GM21786 (cell line): ENCODE results near the gene POFUT2.

Experiments used
- ATAC-seq: cut with Tn5 transposase; IDR thresholded peaks from one replicate; pipeline ENCODE4 v1.9.1; 2021; ENCODE audit not compliant: unreplicated experiment

Gene POFUT2

DNA sequence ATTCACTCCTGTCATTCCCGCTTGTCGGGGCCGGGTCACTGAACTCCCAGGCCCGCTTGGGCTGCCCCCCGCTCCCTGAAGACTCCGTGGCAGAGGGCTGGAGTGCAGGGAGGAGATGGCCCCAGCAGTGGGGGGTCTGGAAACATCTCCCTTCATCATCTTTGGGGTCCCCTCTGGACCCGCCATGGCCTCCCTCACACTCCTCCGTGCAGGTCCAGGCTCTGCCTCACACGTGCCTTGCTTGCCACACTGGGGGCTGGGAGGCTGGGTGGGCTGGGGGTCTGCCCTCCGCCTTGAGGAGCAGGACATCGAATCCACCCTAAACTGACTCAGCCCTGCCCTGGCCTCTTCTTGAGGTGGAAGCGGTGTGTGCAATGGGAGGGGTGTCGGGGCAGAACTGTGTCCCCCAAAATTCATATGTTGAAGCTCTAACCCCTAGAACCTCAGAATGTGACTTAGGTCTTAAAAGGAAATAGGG is 35.2 kb downstream of the POFUT2 start:
- no peak for ATAC-seq

DNA sequence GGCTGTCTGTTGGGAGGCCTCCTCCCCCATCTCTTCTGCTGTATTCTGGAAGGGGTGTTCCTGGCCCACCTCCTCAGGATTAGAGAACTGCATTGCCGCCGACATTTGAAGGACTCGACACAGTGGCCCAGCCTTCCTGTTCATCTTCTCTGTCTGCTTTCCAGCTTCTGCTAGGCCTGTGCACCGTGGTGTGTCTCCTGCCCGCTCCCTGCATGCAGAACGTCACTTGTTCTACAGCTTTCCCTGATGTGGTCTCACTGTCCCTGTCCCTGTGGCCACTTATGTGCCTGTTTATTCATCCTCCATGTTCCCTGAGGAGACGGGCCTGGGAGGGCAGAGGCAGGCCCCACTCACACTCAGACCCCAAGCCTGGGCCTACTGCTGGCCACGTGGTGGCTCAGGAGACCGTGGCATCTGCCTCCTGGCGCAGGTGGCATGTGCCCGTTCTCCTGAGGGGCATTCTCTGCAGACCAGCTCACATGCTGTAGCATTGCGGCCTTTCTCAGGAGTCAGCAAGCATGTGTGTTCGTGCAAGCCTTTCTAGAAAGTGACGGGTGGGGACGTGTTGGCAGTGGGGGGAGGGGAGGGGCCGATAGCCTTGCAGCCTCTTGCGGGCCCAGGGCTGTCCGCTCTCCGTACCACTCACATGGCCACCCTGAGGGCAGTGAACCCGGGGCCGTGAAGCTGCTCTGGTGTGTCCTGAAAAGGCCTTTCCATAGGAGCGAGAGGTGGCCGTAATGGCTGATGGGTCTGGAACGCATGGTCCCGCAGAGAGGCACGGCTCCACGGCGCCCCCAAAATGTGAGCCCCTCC is 35.9 kb downstream of the POFUT2 start:
- ATAC-seq, result no peak

DNA sequence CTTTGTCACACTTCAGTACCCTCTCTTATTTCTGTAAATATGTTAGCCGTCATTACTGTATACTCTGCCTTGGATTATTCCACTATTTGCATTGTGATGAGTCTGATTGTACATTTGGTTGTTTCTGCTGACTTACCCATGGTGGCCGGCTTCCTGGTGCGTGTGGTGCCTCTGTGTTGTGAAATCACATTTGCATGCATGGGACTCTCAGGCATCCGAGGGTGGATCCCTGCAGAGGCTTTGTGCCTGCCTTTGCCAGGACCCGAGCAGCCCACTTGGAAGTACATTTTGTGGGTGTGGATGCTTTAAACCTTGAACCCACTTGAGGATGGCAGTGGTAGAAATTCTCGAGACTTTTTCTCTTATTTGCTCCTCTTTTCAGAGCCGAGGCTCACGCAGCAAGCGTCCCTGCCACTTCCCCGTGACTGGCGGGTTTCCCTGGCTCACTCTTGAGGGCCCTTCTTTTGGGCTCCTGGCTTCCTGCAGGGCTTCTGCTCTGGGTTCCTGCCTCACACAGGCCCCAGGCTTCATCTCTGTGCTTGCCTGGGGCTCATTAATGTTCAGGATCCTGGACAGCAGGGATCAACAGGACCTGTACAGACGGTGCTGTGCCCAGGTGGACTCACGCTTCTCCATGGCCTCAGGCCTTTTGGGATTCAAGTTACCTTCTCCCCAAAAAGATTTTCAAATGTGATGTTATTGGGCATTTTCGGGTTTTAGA is 36.6 kb downstream of the POFUT2 start:
- no peak for ATAC-seq

DNA sequence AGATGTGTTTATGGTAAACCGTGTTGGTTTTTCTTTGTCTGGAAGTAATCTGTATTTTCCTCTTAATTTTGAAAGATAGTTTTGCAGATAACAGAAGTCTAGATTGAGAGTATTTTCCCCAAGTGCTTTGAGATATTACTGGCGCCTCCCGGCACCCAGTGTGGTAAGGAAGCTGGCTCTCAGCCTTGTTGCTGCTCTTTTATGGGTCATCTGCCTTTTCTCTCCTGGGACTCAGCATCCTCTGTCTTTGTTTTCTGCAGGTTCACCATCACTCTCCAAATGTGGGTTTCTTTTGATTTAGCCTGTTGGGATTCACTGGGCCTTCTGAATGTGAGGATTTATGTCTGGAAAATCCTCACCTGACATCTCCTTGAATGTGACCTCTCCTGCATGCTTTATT is 37.4 kb downstream of the POFUT2 start:
- no peak for ATAC-seq

DNA sequence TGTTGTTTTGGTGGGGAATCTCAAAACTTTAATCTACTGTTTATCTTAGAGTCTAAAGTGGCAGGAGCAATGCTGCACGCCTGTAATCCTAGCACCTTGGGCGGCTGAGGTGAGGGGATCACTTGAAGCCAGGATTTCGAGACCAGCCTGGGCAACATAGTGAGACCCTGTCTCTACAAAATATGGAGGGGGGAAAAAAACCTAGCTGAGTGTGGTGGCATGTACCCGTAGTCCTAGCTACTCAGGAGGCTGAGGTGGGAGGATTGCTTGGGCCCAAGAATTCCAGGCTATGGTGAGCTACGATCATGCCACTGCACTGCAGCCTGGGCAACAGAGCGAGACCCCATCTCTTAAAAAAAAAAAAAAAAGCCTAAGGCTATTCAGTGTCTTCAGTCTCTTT is 38.1 kb downstream of the POFUT2 start:
- no peak for ATAC-seq

DNA sequence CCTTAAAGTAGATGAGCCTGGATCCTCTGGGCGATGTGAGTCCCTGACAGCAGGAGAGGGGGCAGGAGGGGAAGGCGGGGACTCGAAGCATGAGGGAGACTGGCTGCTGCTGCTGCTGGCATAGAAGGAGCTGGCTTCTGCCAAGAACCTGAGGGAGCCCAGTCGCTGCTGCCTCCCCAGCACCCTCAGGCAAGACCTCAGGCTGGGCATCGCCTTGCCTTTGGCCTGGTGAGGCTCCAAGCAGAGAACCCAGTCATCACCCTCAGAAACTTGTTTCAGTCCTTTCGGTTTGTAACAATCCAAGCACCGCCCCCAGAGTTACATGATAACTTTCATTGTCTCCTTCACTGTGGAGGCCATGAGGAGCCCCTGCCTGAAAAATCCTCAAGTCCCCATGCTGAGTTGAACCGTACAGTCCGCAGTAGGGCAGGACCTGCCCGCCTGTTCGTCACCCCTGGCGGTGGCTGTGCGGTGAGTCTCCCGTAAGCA is 38.8 kb downstream of the POFUT2 start:
- no peak for ATAC-seq

DNA sequence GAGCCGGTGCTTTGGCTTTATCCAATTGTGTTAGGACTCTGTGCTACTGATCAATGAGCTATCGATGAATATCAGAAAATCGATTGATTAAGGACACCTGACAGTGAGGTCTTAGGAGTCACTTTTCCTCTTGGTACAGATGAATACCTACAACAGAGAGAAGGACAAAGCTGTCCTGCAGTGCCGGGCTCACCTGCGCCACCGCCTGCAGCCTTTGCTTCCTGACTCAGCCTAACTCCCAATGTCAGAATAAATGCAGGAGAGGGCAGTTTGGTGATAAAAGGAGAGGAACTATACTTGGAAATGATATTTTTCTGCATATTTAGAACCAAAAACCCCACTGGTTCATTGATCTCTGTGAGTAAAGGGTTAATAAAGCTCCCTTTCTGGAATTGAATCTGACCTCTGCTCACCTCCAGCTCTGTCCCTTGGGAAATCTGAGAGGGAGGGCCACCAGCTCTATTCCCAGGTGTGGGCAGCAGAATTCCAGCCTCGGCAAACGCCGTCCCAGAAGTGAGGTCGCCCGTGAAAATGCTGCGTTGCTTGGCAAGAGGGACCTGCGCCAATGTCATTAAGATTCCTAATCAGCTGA is 39.3 kb downstream of the POFUT2 start:
- no peak for ATAC-seq

DNA sequence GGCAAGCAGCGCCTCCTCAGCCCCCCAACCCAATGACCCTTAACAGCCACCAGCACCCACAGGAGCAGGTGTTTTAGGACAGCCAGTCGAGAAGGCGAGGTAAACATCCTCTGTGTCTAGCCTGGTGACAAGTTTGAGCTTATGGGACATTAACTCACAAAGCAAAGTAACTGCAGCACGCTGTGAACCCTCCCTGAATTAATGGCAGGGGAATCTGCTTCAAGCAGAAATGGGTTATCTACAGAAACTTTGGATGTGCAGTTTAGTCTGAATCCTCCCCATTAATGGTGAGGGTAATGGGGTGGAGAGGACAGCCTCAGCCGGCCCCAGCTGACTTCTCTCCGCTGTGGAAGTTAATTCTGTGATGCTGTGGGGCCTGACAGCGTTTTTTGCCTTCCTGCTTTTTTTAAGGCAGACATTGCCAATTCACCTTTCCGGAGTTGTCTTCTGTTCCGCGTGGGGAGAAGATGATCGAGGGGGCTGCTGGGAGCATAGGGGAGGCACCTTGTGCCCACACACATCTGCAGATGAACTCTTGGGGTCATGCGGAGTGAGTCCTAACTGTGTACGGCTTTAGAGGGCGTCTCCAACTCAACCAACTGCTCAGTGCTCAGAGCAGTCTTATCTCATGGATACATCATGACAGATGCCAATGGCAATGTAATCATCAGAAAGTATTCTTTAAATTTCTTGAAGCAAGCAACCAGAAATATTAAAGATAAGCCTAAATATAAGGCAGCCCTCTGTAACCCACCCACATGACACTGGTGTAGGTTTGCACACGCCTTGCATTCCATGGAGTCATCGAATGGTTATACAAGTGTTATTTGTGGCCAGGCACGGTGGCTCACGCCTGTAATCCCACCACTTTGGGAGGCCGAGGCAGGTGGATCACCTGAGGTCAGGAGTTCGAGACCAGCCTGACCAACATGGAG is 41.0 kb downstream of the POFUT2 start:
- no peak for ATAC-seq

DNA sequence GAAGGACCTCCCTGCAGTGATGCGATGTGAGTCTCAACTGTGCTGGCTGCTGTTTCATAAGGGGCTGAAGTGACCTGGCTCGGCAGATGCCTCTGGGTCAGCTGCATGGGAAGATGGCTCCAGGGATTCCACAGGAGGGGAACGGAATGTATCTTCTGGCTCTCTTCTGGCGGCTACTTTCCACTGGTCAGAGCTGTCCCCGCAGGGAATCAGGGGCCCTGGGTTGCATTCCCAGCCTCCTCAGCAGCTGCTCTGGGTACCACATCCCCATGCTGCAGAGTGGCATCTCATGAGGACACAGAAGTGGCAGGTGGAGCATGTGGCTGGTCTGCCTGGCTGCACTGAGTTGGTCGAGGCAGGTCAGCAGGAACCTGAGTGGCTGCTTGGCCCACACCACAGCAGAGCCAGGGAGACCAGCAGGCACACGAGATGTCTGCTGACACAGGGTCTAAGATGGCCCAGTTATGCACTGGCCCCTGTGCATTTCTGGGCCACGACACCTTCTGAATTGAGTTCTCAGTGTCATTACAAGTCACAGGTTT is 42.8 kb downstream of the POFUT2 start:
- no peak for ATAC-seq

DNA sequence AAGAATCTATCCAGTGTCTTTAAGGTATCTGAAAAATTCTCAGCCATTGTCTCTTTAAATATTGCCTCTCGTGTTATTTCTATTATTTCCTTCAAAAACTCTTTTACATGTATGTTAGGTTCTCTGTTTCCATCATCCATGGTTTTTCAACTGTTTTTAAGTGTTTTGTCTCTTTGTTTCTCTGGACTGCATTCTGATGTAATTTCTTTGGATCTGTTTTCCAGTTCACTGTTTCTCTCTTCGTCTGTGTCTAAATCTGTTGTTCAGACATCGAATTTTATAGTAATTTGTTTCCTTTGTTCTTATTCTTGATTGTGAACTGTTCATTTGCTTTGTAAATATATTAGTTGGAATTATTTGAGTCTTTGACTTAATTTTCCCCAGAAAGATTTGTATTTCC is 44.1 kb downstream of the POFUT2 start:
- ATAC-seq, result no peak

DNA sequence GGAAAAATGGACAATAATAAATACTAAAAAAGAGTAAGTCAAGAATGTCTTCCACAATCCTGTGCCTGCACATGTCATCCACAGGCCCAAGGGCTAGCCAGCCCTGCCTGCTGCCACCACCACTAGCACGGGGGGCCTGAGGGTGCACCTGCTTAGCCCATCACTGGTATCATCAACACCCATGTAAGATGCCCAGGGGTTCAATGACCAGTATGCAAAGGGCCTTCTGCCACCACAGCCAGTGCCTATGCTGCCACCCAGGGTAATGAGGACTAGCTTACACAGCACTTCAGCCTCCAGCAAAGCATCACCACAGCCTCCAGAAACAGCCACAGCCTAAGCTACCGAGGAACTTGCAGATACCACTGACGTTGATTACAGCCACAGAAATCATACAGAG is 46.3 kb downstream of the POFUT2 start:
- ATAC-seq, result no peak

DNA sequence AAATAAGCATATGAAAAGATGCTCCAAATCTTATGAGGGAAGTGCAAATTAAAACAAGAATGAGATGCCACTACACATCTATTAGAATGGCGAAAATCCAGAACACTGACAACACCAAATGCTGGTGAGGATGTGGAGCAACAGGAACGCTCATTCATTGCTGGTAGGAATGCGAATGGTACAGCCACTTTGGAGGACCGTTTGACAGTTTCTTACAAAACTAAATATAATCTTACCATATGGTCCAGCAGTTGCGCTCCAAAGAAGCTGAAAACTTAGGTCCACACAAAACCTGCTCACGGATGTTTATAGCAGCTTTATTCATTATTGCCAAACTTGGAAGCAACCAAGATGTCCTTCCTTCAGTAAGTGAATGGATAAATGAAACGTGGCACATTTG is 50.3 kb downstream of the POFUT2 start:
- ATAC-seq, result no peak

DNA sequence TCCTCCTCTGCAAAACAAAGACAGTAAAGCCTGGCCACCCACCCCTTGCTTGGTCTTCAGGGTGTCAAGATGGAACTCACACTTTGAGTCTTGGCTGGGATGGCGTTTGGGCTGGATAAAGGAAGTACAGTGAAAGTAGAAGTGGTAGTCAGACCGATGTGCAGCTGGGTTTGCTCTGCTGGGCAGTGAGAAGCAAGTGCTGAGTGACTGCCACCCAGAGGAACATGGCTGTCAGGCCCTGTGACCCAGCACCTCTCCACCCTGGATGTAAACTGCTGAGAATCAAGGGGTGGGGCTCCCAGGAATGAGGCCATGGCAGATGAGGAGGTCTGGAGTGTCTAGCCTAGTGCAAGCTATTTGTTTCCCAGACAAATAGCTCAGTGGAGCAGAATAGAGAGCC is 51.2 kb downstream of the POFUT2 start:
- ATAC-seq, result no peak

DNA sequence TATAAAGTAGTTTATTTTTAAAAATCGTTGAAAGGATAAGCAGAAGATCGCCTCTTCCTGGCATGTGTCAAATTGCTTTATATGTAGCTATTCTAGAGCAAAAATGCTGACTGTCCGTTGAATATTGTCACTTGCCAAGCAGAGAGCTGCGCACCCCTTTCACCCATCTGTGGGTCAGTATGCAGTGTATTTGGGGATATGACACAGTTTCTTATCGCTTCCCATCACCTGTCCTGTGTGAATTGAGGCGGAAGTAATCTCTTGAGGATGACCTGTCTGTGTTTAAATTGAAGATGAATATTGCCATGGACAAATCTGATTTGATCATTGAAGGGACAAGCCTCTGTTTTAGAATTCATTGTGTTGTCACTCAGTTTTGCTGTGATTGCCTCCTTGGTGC is 52.2 kb downstream of the POFUT2 start:
- ATAC-seq, result no peak

DNA sequence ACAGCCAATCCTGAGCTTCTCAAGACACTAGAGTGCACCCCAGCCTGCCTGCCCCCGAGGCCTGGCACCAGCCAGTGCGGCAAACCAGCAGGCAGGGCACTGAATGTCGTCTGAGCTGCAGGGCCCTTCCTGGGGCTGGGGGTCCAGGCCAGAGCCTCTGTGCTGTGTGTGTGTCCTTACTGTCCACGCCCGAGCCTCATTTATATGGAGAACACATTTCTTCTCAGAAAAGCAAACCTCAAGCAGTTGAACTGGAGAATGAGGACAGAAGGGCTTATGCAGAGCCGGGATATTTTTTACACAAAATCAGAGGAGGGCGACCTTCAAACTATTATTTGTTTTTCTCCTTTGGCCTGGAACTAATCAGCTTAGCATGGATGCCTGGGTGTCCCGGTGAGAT is 52.7 kb downstream of the POFUT2 start:
- no peak for ATAC-seq

DNA sequence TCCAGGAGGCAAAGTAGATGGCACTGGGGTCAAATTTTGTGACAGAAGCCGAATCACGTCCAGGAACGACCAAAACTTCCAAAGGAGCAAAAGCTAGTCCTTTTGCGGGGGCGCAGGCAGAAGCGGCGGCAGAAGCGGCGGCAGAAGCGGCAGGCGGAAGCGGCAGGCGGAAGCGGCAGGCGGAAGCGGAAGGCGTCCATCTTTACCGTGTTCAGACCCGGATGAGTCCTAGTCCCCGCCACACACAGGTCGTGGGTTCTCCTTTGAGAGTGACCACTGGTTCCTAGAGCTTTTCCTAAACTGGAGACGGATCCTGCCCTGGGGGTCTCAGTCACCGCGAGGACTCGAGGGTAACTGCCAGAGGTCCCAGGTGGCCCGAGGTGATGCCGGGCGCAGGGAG is 53.6 kb downstream of the POFUT2 start:
- ATAC-seq, result no peak

DNA sequence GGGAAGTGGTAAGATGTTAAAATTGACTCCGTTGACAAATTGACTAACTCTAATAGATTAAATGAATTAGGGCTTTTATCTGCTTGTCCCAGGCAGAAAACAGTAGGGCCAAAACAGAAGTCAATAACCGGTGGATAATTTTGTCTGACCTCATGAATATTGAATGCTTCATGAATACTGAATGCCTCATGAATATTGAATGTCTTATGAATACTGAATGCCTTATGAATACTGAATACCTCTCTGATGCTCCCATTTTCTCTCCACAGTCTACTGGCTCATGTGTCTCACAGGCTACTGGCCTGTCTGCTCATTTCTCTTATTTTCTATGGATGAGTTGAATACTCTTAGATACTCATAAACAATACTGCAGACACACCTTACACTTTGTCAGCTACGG is 56.0 kb downstream of the POFUT2 start:
- ATAC-seq, result no peak

DNA sequence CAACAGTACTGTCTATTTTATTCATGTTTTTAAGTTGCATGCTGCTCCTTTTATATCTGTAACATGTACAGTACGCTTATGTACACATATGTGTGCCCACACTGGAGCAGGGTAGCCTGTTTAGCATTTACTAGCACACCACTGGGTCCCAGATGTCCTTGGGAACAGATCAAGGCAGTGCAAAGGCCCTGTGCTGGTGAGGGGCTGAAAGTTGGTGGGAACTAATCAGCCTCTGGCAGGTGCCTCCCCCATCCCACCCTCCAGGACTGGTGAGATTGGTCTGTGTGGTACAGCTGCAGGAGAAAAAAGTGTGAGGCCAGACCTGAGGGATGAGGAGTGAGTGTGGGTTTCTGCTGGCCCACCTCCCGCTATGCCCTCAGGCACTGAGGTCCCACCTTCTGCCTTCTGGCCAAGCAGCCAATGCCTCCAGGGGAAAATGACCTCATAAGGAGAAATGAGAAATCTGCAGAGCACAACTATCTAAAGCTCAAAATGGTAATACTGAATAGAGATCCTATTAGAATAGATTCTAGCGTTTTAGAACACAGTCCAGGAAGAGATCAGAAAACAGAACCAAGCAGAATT is 58.9 kb downstream of the POFUT2 start:
- no peak for ATAC-seq

DNA sequence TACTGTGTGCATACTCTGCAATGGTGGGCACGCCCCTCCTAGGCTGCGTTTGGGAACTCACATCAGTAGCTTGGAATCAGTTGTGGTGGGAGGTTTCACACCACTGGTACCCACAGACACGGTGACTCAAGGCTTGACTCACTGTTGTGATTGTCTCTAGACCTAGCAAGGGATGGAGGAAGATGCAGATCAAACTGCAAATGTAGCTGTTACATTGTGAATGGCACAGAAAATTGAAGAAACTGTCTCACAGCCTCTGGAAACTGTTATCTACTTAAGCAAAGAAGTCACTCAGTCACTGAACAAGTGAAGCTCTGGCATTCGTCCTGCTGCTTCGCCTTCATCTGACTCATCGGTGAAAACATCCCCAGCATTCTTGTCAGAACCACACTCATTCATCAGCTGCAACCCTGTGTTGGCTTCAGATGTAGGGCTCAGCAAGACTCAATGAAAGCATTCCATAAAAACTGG is 59.5 kb downstream of the POFUT2 start:
- ATAC-seq, result no peak

DNA sequence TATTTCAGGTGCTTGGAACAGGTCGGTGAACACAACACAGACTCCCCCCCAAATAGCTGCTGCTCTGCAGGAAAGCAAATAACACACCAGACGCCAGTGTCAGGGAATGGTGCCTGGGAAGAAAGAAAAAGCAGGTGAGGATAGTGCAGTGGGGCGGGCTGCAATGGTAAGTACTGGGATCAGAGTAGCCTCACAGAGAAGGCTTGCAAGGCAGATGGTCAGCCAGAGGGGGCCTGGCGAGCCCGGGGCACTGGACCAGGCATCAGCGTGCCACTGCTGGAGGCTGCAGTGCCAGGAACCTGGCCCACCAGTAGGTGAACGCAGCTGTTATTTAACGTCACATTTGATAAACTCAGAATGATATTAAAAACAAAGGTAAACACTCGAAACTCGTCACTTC is 60.0 kb downstream of the POFUT2 start:
- ATAC-seq, result no peak
